Naive thymus-derived CD8-positive, alpha-beta T cell (primary cell): ENCODE results near the gene TMEM270. TPM values are rescaled to one million over a fixed set of nuclear protein-coding genes. Genes with fewer than 3 reads are reported as not detected.
"Not testable (repeated sequence)": the region's sequence is repeated elsewhere in the genome, so short reads cannot be mapped to it uniquely, and the experiment has no call there.

Experiments used
- ATAC-seq, 2 donors: fragments of 150-1000 bp; cut with Tn5 transposase in 1 of 2; sonication (Bioruptor Pico), chemical (Tn5 transposase) in 1 of 2; 1 replicate in 1 of 2; 2 replicates in 1 of 2; pipeline ENCODE4 v1.10.0; 2021; ENCODE audit warnings: mild to moderate bottlenecking in 2 of 2, moderate library complexity in 2 of 2
- POLR2A ChIA-PET: fragments of 350-600 bp; sonication (Branson Sonifier 250); formaldehyde crosslinking; loops from one replicate; lab custom pipeline; 2021; ENCODE audit warnings: antibody characterized with exemption; lab: Charles Lee
- DNase-seq, 10 donors: peaks; one replicate each; pipeline versions ENCODE4 v3.0.0 to v3.0.0-alpha.2; 2020 to 2022
- H3K27ac Mint-ChIP-seq, 10 donors: one replicate each; pipeline ENCODE4 v1.8.0; 2020 to 2022; ENCODE audit warnings: mild to moderate bottlenecking in 10 of 10, mixed read lengths in 10 of 10, moderate library complexity in 4 of 10, inconsistent platforms in 1 of 10
- H3K27me3 Mint-ChIP-seq, 5 donors: one replicate each; pipeline ENCODE4 v1.8.0; 2021 to 2022; ENCODE audit warnings: mixed read lengths in 5 of 5
- H3K36me3 Mint-ChIP-seq, 3 donors: one replicate each; pipeline ENCODE4 v1.8.0; 2020 to 2022; ENCODE audit warnings: mixed read lengths in 3 of 3, mild to moderate bottlenecking in 2 of 3, inconsistent platforms in 1 of 3
- H3K4me1 Mint-ChIP-seq, 4 donors: one replicate each; pipeline ENCODE4 v1.8.0; 2021 to 2022; ENCODE audit warnings: mixed read lengths in 4 of 4
- H3K4me3 Mint-ChIP-seq, 10 donors: one replicate each; pipeline ENCODE4 v1.8.0; 2020 to 2022; ENCODE audit warnings: mild to moderate bottlenecking in 10 of 10, mixed read lengths in 10 of 10, moderate library complexity in 6 of 10, inconsistent platforms in 1 of 10
- H3K9me3 Mint-ChIP-seq, 9 donors: one replicate each; pipeline ENCODE4 v1.8.0; 2020 to 2022; ENCODE audit warnings: mixed read lengths in 9 of 9, mild to moderate bottlenecking in 3 of 9, inconsistent platforms in 1 of 9, moderate library complexity in 1 of 9
- polyA plus RNA-seq, 3 donors: library from polyadenylated mRNA; unstranded; fragments of 300-500 nt; fragmentation: Illumina TruSeq; gene quantifications; one replicate each; pipeline ENCODE4 v1.2.3, GENCODE V29; 2021
- total RNA-seq, 8 experiments: library from RNA in 2 of 8; stranded (reverse) in 2 of 8; gene quantifications; one replicate each; pipeline ENCODE4 v1.2.3 and lab custom pipeline; 2021 to 2026

TMEM270 gene
- total and polyA plus RNA-seq, 5 experiments from 2014 or later: not detected

DNA sequence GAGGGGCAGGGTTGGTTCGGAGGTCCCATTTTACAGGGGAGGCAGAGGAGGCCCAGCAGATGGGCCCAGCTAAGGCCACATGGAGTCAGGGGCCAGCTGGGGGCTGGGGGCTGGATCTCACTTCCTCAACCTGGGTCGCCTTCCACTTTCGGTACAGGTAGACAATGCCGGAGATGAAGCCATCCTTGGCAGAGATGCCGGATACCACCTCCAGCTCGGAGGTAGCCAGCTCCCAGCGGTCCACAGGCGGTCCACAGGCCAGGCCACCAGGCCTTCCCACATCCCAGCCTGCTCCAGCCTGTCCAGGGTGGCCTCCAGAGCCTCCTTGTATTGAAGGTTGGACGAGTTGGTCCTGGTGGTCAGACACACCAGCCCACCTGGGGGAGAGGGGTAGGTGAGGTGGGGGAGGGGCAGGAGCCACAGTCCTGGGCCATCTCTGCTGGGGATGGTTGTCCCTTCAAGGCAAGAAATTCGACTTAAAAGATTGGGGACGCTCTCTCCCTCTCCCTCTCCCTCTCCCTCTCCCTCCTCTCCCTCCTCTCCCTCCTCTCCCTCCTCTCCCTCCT is 26.2 kb upstream of the TMEM270 start:
- H3K27ac Mint-ChIP-seq: no peak overlapping the region
- POLR2A ChIA-PET: no interaction called here
- H3K36me3 Mint-ChIP-seq: no peaks in the 10 kb centered on the region
- no peak overlapping the region for H3K4me3 Mint-ChIP-seq
- peaks cover 0 to 2% (median 2%) of the 10 kb centered on the region in 4 donors for H3K4me1 Mint-ChIP-seq
- DNase-seq (peak in 1 of 10 donors; percentile 24), ATAC-seq (no peak)
- peaks cover 0 to 2% (median 0%) of the 10 kb centered on the region in 9 donors for H3K9me3 Mint-ChIP-seq
- H3K27me3 Mint-ChIP-seq: peaks cover 0 to 12% (median under 1%) of the 10 kb centered on the region in 5 donors

DNA sequence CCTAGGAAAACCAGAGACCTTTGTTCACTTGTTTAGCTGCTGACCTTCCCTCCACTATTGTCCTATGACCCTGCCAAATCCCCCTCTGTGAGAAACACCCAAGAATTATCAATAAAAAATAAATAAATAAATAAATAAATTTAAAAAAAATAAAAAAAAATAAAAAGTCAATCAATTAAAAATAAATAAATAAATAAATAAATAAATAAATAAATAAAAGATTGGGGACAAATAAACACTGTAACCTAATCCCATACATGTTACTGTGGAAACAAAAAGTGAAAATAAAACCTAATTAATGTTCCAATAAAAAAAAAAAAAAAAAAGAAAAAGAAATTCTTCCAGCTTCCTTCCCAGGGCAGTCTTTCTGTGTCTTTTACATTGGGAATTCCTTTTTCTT is 23.8 kb upstream of the TMEM270 start:
- H3K27ac Mint-ChIP-seq, H3K27me3 Mint-ChIP-seq, POLR2A ChIA-PET, ATAC-seq, H3K9me3 Mint-ChIP-seq, DNase-seq, H3K4me1 Mint-ChIP-seq, H3K36me3 Mint-ChIP-seq, H3K4me3 Mint-ChIP-seq: not testable (repeated sequence)

DNA sequence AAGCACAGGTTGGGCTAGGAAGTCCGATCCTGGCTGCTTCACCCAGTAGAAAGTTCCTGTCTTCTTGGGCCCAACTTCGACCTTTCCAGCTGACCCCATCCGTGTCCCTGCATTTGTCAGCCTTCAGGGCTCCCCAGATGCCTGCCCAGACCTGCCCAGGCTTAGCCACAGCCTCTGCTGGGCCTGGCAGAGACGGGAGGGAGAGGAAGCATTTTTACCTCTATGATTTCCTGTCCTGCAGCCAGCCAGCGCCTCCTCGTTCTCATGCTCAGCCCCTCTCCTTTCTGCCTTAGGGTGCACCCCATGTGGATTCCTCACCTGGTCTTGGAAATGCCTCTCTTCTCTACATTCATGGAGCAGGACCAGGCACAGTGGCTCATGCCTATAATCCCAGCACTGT is 22.3 kb upstream of the TMEM270 start:
- peak overlapping the region in 1 of 10 donors; percentile 2 for H3K27ac Mint-ChIP-seq
- peaks cover 0 to 2% (median 0%) of the 10 kb centered on the region in 9 donors for H3K9me3 Mint-ChIP-seq
- no peaks in the 10 kb centered on the region for H3K36me3 Mint-ChIP-seq
- no peak overlapping the region for H3K4me3 Mint-ChIP-seq
- DNase-seq (peak in 1 of 10 donors; percentile 50), ATAC-seq (no peak)
- POLR2A ChIA-PET: no interaction called here
- no peaks in the 10 kb centered on the region for H3K27me3 Mint-ChIP-seq
- H3K4me1 Mint-ChIP-seq: peaks cover under 1 to 8% (median 3%) of the 10 kb centered on the region in 4 donors

DNA sequence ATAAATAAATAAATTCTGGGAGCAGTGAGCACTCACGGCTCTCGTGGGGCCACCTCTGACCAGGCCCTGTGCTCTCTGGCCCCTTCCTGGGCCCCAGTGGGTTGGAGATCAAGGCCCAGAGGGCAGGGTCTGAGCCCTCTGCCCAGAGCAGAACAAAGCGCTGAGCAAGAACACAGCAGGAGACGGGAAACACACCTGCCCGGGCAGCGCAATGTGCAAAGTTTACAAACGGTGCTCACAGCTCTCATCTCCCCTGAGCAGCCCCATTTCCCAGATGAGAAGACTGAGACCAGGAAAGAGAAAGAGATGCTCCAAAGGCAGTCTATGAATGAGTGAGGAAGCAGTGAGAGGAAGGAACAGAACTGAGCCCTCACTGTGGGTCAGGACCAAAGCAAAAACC is 21.7 kb upstream of the TMEM270 start:
- Mint-ChIP-seq H3K9me3 (peaks cover 0 to 1% (median 0%) of the 10 kb centered on the region in 9 donors), H3K4me3 (no peak overlapping the region), H3K27me3 (no peaks in the 10 kb centered on the region), H3K27ac (peak overlapping the region in 1 of 10 donors; percentile 2), H3K36me3 (no peaks in the 10 kb centered on the region), H3K4me1 (peaks cover 5 to 15% (median 10%) of the 10 kb centered on the region in 4 donors)
- POLR2A ChIA-PET: no interaction called here
- no peak for ATAC-seq
- DNase-seq: peak in 1 of 10 donors; percentile 18

DNA sequence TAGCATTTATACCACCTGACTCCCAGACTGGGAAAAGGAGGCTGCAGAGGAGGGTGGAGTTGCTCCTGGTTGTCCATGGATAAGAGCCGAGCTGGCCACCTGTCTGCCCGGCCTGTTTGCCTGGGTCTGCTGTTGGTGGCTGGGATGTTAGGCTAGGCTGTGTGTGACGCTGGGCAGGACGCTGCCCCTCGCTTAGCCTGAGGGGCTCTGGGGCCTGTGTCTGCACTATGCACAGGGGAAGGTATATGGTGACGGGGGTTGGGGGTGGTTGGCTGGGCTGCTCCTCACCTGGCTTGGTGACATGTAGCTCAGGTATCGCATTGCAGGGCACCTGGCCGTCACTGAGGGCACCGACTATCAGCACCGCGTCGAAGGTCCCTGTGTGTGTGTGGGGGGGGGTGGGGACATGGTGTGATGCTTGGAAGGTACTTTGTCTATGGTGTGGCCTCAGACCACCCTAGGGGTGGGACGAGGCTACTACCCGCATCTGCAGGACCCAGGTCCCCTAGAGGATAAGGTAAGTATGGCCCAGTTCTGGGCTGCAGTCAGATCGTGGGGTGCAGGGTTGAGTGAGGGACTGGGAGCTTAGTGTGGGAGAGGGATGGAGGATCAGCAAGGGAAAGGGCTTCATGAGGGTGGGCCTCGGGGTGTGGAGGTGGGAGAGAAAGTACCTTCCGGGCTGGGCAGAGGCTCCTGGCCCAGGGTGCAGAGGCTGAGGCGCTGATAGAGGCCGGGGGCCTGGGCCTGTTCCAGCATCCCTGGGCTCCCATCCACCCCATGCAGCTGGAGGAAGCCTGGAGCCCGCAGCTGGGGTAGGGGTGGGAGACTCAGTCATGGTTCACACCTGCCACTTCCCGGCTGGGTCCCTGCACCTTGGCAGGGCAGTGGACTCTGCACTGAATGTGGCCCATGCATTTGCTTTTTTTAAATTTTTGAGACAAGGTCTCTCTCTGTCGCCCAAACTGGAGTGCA is 20.9 kb upstream of the TMEM270 start:
- POLR2A ChIA-PET: no interaction called here
- DNase-seq (peak in 1 of 10 donors; percentile 55), ATAC-seq (no peak)
- peaks cover 6 to 17% (median 13%) of the 10 kb centered on the region in 4 donors for H3K4me1 Mint-ChIP-seq
- no peaks in the 10 kb centered on the region for H3K27me3 Mint-ChIP-seq
- H3K4me3 Mint-ChIP-seq: peak overlapping the region in 4 of 10 donors; percentile 33 to 81 (median 51)
- H3K27ac Mint-ChIP-seq: peak overlapping the region in 2 of 10 donors; percentile 17 to 80
- no peaks in the 10 kb centered on the region for H3K9me3 Mint-ChIP-seq
- H3K36me3 Mint-ChIP-seq: no peaks in the 10 kb centered on the region

DNA sequence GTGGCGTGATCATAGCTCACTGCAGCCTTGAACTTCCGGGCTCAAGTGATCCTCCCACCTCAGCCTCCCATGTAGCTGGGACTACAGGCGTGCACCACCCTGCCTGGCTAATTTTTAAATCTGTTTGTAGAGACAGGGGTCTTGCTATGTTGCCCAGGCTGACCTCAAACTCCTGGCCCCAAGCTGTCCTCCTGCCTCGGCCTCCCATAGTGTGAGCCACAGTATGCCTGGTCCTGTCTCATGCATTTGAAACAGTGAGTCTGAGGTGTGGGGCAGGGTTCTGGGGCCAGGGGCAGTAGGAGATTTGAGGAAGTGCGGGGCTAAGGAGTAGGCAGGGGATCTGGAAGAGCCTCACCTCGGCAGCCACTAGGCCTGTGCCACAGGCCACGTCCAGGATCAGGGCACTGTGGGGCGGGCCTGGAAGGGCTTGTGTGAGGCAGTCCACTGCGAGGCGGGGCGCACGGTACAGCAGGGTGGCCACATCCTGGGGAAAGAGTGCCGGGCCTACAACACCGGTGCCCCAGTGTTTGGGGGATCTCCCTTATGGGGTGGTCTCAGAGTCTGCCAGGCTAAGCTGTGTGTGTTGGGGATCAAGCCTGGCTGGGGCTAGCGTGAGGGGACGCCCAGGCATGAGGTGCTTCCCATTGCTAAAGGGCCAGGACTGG is 20.1 kb upstream of the TMEM270 start:
- Mint-ChIP-seq H3K4me3 (peak overlapping the region in 8 of 10 donors; percentile 3 to 70 (median 52)), H3K9me3 (no peaks in the 10 kb centered on the region), H3K27ac (peak overlapping the region in 3 of 10 donors; percentile 15 to 80 (median 36)), H3K27me3 (no peaks in the 10 kb centered on the region), H3K36me3 (no peaks in the 10 kb centered on the region), H3K4me1 (peaks cover 6 to 18% (median 16%) of the 10 kb centered on the region in 4 donors)
- ATAC-seq (no peak), DNase-seq (peak in 1 of 10 donors; percentile 58)
- POLR2A ChIA-PET: no interaction called here

DNA sequence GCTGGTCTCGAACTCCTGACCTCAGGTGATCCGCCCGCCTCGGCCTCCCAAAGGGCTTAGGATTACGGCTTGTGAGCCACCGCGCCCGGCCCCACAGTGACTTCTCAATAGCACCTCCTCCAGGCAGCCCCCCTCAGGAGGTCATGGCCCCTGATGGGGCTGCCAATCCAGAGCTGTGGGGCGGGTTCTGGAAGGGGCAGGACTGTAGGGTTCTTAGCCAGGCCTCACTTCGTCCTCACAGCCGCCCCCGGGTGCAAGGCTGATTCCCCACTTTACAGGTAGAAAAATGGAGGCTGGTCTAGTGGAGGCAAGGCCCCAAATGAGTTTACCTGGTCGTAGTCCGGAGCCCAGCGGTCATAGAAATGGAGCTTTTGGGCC is 19.3 kb upstream of the TMEM270 start:
- H3K4me3 Mint-ChIP-seq: peak overlapping the region; percentile 81 to 91 (median 88)
- H3K27me3 Mint-ChIP-seq: no peaks in the 10 kb centered on the region
- POLR2A ChIA-PET: interaction anchor here (0.7 to 2.1 kb wide), 3 partner anchors 8 to 167 kb away, joined by 3 to 6 read pairs (median 4); no protein-coding TSS in a partner anchor
- H3K27ac Mint-ChIP-seq: peak overlapping the region in 2 of 10 donors; percentile 64 to 90
- H3K9me3 Mint-ChIP-seq: no peaks in the 10 kb centered on the region
- no peaks in the 10 kb centered on the region for H3K36me3 Mint-ChIP-seq
- peak in 1 of 10 donors; percentile 51 for DNase-seq
- peaks cover 6 to 22% (median 16%) of the 10 kb centered on the region in 4 donors for H3K4me1 Mint-ChIP-seq
- ATAC-seq: no peak

DNA sequence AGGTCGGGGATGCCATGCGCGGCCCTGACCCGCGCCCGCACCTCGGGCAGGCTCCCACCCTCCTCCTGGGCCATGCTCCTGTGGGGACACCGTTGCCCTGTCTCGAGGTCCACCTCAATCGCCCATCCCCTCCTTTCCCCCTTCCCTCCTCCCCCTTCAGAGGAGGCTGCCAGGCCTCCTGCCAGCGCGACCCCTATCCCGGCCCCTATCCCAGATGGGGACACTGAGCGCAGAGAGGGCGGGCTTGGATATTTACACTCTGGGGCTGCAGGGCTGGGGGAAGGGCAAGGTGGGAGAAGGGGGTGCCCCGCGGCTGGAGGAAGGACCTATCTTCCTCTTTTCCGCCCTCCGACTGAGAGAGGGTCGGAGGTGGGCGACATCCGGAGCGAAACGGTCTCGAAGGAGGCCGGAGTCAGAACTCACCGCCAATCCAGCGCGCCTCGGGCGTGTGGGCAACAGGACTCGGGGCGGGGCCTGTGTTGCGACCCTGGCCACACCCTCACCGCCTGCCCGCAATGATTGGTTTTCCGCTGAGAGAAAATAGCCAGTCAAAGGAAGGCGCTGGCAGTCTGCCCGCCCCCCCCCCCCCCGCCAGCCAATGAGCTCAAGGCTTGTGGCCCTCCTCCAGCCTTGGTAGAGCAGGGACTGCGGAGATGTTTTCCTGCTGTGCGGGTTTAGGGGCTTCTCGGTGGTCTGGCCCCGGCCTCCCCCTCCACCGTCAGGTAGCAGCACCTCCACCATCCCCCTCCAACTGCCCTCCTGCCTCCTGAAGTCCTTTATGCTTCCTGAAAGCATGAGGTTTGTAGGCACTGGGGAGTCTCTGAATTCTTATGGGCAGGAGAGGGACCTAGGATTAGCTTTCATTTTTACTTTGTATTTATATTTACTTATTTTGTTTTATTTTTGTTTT is 18.6 kb upstream of the TMEM270 start, which contains the start of gene METTL27:
Gene METTL27, minus strand, starts transcription at position 450 of the 910 bp plus-strand sequence. Its CDS starts 376 bp downstream, at position 74.
- Mint-ChIP-seq H3K27ac (peak within 1 kb of the TSS; percentile 57 to 92 (median 86)), H3K4me3 (peak within 1 kb of the TSS; percentile 81 to 91 (median 88)), H3K36me3 (no peaks in the 10 kb centered on the region), H3K27me3 (no peaks in the 10 kb centered on the region), H3K4me1 (peaks cover 6 to 24% (median 16%) of the 10 kb centered on the region in 4 donors), H3K9me3 (no peaks in the 10 kb centered on the region)
- DNase-seq: peak; percentile 79 to 94 (median 86)
- POLR2A ChIA-PET: interaction anchor here (0.7 to 2.1 kb wide), 7 partner anchors 9 to 331 kb away, joined by 3 to 6 read pairs (median 4); partner anchors contain the start of genes ABHD11 and BAZ1B
- peak; percentile 99 for ATAC-seq

DNA sequence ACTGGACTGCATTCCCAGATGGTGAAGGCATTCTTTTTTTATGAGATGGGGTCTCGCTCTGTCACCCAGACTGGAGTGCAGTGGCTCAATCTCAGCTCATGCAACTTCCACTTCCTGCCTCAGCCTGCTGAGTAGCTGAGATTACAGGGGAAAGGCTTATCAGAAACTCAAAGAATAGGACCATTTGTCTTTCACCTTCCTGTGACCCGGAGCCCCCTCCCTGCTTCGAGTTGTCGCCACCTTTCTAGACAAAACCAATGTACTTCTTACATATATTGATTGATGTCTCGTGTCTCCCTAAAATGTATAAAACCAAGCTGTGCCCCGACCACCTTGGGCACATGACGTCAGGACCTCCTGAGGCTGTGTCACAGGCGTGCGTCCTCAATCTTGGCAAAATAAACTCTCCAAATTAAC is 16.8 kb upstream of the TMEM270 start:
- Mint-ChIP-seq H3K9me3 (no peaks in the 10 kb centered on the region), H3K4me1 (peaks cover 6 to 24% (median 16%) of the 10 kb centered on the region in 4 donors), H3K4me3 (peak overlapping the region; percentile 16 to 59 (median 46)), H3K36me3 (no peaks in the 10 kb centered on the region), H3K27ac (peak overlapping the region; percentile 12 to 87 (median 62)), H3K27me3 (no peaks in the 10 kb centered on the region)
- ATAC-seq: no peak
- POLR2A ChIA-PET: interaction anchor here (2.1 kb wide), 1 partner anchor 105 kb away, joined by 6 read pairs; the partner anchor contains the start of gene ABHD11
- no peak for DNase-seq

DNA sequence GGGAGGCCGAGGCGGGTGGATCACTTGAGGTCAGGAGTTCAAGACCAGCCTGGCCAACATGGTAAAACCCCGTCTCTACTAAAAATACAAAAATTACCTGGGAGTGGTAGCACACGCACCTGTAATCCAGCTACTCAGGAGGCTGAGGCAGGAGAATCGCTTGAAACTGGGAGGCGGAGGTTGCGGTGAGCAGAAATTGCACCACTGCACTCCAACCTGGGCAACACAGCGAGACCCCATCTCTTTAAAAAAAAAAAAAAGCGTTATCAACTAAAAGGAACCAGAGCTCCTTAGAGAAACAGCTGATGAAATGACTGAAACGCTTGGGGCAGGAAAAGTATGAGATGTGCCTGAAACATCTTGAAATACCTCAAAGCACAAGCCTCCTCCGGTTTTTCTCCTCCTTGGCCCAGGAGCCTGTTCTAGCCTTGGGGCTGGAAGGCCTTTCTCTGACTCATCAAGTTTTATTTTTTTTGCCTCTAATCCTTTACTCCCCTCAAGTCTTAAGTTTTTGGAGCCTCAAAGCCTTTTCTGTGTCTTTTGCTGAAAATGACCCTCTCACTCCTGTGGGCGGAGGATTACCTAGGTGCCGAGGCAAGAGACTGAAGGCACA is 16.0 kb upstream of the TMEM270 start:
- Mint-ChIP-seq H3K4me1 (peaks cover 6 to 24% (median 16%) of the 10 kb centered on the region in 4 donors), H3K9me3 (no peaks in the 10 kb centered on the region), H3K36me3 (no peaks in the 10 kb centered on the region), H3K27me3 (no peaks in the 10 kb centered on the region), H3K4me3 (peak overlapping the region in 2 of 10 donors; percentile 34), H3K27ac (peak overlapping the region in 3 of 10 donors; percentile 29 to 65 (median 37))
- POLR2A ChIA-PET: interaction anchor here (2.1 kb wide), 1 partner anchor 106 kb away, joined by 6 read pairs; the partner anchor contains the start of gene ABHD11
- no peak for DNase-seq
- no peak for ATAC-seq

DNA sequence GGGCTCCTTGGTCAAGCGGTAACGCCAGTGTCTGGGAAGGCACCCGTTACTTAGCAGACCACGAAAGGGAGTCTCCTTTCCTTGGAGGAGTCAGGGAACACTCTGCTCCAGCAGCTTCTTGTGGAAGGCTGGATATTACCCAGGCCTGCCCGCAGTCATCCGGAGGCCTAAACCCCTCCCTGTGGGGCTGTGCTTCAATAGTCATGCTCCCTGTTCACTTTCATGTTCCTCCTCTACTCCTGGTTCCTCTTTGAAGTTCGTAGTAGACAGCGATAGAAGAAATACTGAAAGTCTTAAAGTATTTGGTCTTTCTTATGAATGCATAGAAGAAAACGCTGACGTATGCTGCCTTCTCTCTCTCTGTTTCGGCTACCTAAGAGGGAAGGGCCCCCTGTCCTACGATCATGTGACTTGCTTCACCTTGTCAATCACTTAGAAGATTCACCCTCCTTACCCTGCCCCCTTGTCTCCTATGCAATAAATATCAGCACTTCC is 15.2 kb upstream of the TMEM270 start:
- POLR2A ChIA-PET, ATAC-seq, H3K36me3 Mint-ChIP-seq, DNase-seq, H3K9me3 Mint-ChIP-seq, H3K27me3 Mint-ChIP-seq: not testable (repeated sequence)
- peak overlapping the region in 2 of 10 donors; percentile 30 to 42 for H3K27ac Mint-ChIP-seq
- peaks cover 6 to 25% (median 16%) of the 10 kb centered on the region in 4 donors for H3K4me1 Mint-ChIP-seq
- peak overlapping the region in 1 of 10 donors; percentile 34 for H3K4me3 Mint-ChIP-seq
